Bronchial smooth muscle cell (primary cell): Measurements from ENCODE around the gene NKPD1. TPM values are rescaled to one million over a fixed set of nuclear protein-coding genes. Genes with fewer than 3 reads are reported as not detected.

ENCODE experiments used
- total RNA-seq: library from RNA; depleted of rRNA; stranded (reverse); fragments of >200 nt; gene quantifications from 2 replicates; pipeline ENCODE4 v1.2.1, GENCODE V29; 2014

The NKPD1 gene
- total RNA-seq, result 0.47 and 0.52 TPM in 2 replicates

GRCh38 chr19:45160870-45161737 is at the start of gene NKPD1:
TSS of gene NKPD1 (minus strand) at chr19:45160982. CDS start at chr19:45160150, 832 bp downstream.

GRCh38 chr19:45178262-45179071 is 17.7 kb upstream of the NKPD1 start, which contains the start of gene BLOC1S3:
TSS of gene BLOC1S3 (plus strand) at chr19:45178784. CDS start at chr19:45179297, 513 bp downstream.

GRCh38 chr19:45177817-45178261 is 17.1 kb upstream of the NKPD1 start, which contains the start of gene TRAPPC6A:
TSS of gene TRAPPC6A (minus strand) at chr19:45178237. CDS start at chr19:45178218, 19 bp downstream.

Other genes starting within 250 kb of the NKPD1 start
- gene APOC1, start 246.4 kb downstream of the NKPD1 start, total RNA-seq, result 0.69 and 0.79 TPM in 2 replicates
- gene APOC4, start 218.7 kb downstream of the NKPD1 start, total RNA-seq, result not detected in 2 replicates
- gene APOC2, start 214.9 kb downstream of the NKPD1 start, total RNA-seq, result not detected in 2 replicates
- gene CLPTM1, start 205.6 kb downstream of the NKPD1 start, total RNA-seq, result 26.1 and 30.4 TPM in 2 replicates
- gene RELB, start 159.5 kb downstream of the NKPD1 start, total RNA-seq, result 3.3 and 6.9 TPM in 2 replicates
- gene CLASRP, start 121.9 kb downstream of the NKPD1 start, total RNA-seq, result 12.3 and 17.8 TPM in 2 replicates
- gene ZNF296, start 84.5 kb downstream of the NKPD1 start, total RNA-seq, result not detected in 2 replicates
- gene GEMIN7, start 81.7 kb downstream of the NKPD1 start, total RNA-seq, result 9.9 and 11.8 TPM in 2 replicates
- 25.0 and 32.2 TPM in 2 replicates for gene PPP1R37, start 67.8 kb downstream of the NKPD1 start, total RNA-seq
- 11.0 and 13.4 TPM in 2 replicates for gene TRAPPC6A, start 17.3 kb upstream of the NKPD1 start, total RNA-seq
- 1.8 and 2.2 TPM in 2 replicates for gene BLOC1S3, start 17.8 kb upstream of the NKPD1 start, total RNA-seq
- 0.16 TPM in 1 of 2 replicates, not detected in the other for gene EXOC3L2, start 84.4 kb upstream of the NKPD1 start, total RNA-seq
- gene MARK4, start 90.3 kb upstream of the NKPD1 start, total RNA-seq, result 8.2 and 15.9 TPM in 2 replicates
- gene CKM, start 161.9 kb upstream of the NKPD1 start, total RNA-seq, result not detected in 2 replicates
- gene KLC3, start 179.8 kb upstream of the NKPD1 start, total RNA-seq, result 0.16 TPM in 1 of 2 replicates, not detected in the other
- 12.5 and 13.2 TPM in 2 replicates for gene ERCC2, start 209.6 kb upstream of the NKPD1 start, total RNA-seq
- 0.60 and 1.3 TPM in 2 replicates for gene PPP1R13L, start 244.1 kb upstream of the NKPD1 start, total RNA-seq
- gene POLR1G, start 245.7 kb upstream of the NKPD1 start, total RNA-seq, result 1.5 and 2.0 TPM in 2 replicates